GM13977 (cell line): ENCODE measurements around the gene CCDC82.

Source experiments
- DNase-seq: peaks from one replicate; pipeline ENCODE4 v3.0.0; 2012; ENCODE audit warnings: low spot score
- in situ Hi-C: fragments of 300-500 bp; cut with MboI; formaldehyde crosslinking; loops from one replicate; pipeline ENCODE4 v1.12.0; 2022; ENCODE audit warnings: low sequenced_read_pairs, low pct_unique_long_range_greater_than_20kb, mixed read lengths, inconsistent platforms; ENCODE audit not compliant: unreplicated experiment
- TF ChIP-seq, protein P1 (sequence below): IDR thresholded peaks from 2 replicates; pipeline ENCODE4 v1.5.1; 2012; ENCODE audit warnings: mild to moderate bottlenecking, control low read depth; ENCODE audit not compliant: insufficient read depth; ENCODE audit errors: extremely low read depth, missing control alignments

Gene CCDC82

DNA sequence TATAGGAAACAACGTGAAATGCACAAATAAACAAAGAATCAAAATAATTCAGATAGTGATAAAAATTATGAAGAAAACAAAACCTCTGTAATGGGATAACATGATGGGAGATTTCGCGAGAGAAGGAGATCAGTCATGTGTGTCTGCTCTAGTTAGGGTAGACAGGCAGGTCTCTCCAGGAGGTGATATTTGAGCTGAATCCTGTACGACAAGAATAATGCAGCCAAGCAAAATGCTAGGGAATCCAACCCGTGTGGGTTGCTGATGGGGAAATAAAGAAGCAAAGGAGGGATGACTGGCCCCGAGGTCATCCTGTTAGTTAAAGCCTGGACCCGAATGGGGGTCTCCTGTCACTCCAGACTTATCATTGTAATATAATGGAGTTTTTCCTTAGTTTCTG is 62.8 kb downstream of the CCDC82 start:
- DNase-seq, result no peak
- in situ Hi-C loops, result loop anchor here (25.0 kb wide), 1 partner anchor 265 kb away; no protein-coding TSS in a partner anchor
- TF ChIP-seq, protein P1, sequence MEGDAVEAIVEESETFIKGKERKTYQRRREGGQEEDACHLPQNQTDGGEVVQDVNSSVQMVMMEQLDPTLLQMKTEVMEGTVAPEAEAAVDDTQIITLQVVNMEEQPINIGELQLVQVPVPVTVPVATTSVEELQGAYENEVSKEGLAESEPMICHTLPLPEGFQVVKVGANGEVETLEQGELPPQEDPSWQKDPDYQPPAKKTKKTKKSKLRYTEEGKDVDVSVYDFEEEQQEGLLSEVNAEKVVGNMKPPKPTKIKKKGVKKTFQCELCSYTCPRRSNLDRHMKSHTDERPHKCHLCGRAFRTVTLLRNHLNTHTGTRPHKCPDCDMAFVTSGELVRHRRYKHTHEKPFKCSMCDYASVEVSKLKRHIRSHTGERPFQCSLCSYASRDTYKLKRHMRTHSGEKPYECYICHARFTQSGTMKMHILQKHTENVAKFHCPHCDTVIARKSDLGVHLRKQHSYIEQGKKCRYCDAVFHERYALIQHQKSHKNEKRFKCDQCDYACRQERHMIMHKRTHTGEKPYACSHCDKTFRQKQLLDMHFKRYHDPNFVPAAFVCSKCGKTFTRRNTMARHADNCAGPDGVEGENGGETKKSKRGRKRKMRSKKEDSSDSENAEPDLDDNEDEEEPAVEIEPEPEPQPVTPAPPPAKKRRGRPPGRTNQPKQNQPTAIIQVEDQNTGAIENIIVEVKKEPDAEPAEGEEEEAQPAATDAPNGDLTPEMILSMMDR, result no peak

DNA sequence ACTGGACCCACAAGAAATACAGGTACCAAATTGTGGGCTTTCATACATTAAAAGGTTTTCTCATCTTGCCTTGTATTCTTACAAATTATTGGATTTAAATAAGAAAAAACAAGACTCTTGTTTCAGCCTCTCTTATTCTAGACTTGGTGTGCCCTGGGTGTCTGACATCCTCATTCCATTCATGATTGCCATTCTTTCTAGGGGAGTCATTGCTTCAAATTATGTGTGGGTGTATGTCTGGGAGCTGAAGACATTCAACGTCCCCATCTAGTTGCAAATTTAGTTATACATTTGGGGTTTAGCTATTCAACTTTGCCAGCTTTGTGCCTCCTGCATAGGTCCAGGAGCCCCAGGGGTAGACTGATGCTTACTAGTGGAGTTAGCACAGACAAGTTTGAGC is 64.8 kb downstream of the CCDC82 start:
- TF ChIP-seq, protein P1, result no peak
- DNase-seq, result no peak
- in situ Hi-C loops, result loop anchor here (25.0 kb wide), 1 partner anchor 263 kb away; no protein-coding TSS in a partner anchor

DNA sequence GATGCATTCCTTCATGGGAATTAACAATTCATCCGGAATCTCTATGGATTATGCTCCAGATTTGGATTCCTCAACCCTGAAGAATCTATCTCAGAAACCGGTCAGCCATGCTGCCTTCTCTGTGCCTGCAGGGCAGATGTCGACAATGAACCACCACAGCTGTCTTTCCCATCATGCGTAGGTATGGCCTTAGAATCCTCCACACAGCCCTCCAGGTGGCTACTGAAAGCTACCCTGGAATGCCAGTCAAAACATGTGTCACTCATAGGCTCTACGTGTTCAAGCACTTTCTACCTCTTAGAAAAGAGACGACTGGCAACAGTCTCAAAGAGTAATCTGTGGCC is 66.1 kb downstream of the CCDC82 start:
- TF ChIP-seq, protein P1, result no peak
- in situ Hi-C loops, result no loop called here
- no peak for DNase-seq

DNA sequence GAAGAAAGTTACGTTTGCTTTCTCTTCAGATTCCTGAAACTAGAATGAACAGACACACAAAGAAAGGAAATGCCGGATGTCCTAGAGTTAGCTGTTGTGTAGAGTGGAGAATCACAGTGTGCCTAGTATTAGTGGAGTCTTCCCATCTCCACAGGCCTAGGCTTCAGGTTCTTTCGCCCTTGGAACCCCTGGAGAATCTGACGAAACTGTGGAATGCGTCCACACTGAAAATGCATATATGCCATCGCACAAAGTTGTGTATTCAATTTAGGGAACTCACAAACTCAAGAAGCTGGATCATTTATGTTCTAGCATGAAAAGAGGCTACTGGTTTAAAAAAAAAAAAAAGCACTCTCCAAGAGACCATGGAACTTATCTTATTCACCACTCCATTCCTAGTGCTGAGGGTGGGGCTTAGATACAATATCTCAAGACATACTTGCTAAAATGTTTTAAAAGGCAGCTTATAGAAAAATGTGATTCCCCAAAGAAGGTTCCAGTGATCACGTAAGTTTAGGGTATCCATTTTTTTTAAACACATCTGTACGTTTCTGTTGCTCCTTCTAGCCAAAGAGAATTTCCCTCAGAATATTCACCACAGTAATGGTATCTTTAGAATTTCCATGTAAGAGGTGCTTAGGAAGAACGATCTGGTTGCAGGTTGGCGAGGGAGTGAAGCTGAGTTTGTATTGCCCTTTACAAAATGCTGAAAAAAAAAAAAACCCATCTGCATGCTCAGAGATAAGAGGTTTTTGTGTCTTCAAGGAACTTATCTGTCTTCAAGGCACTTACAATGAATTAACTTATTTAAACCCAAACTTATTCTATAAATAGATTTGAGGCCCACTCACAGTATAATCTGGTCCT is 66.7 kb downstream of the CCDC82 start:
- in situ Hi-C loops, result no loop called here
- TF ChIP-seq, protein P1, result no peak
- no peak for DNase-seq

DNA sequence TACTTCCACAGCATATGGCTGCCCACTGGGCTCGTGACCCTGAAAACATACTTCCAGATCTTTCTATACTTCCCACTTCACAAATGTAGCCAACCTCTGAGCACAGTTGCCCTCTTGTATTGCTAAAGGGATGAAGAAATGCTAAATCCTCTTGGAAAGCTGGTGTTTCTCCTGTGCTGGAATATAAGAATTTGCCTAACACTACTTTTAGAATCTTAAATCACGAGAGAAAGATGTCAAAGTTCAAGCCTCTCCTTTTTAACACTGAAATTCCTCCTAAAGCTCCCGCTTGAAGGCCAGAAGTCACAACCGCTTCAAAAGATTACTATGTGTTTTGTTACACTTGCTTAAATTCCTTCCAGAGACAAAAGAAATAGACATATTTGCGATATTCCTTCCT is 68.6 kb downstream of the CCDC82 start:
- in situ Hi-C loops, result no loop called here
- TF ChIP-seq, protein P1, result no peak
- DNase-seq, result no peak

DNA sequence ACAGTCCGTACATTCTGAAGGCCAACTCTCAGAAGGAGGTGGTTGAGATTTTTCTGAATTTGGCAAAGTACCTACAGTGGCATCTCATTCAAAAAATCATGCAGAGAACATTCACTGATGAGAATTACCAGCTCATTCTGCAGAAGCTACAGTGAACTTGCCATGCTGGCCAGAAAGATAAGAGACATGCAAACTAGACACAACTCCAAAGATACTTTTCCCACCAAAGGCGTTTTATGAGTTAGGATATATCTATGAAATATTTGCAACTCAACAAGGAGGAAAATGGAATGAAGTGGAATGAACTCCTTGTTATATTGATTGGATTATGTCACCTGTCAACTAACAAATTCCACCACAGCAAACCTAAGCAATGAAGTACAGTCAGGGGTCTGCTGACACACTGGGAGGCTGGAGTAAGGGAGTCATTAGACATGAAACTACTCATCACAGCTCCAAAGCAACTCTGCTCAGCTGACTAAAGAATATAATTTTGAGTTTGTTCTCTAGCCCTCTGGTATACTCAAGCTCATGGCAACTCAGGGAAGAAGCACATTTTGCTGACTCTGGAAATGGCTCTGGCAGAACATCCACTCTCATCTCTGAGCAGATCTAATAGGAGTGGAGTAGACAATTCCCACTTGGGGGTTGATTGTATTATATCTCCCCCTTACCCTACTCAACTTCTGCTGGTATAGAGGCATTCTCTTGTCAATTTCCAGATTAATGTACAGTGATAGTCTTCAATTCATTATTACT is 69.6 kb downstream of the CCDC82 start:
- TF ChIP-seq, protein P1, result no peak
- in situ Hi-C loops, result no loop called here
- DNase-seq, result no peak
